ENCODE measurements around the gene BLM. TPM values are rescaled to one million over a fixed set of nuclear protein-coding genes. Genes with fewer than 3 reads are reported as not detected.
"Not testable (repeated sequence)": the region's sequence is repeated elsewhere in the genome, so short reads cannot be mapped to it uniquely, and the experiment has no call there.

BLM gene
- total RNA-seq, 1 experiment from 2014 or later = 31.8 TPM

- CTCF ChIA-PET = no interaction called here
- intact Hi-C loops (cut with micrococcal nuclease; ENCODE audit: unreplicated experiment) = no loop called here
- Mint-ChIP-seq H3K9me3 (ENCODE audit: low read depth, unreplicated experiment) (no peaks in the 10 kb centered on the region), H3K27me3 (ENCODE audit: unreplicated experiment) (peaks cover 14% of the 10 kb centered on the region), H3K4me1 (ENCODE audit: low read depth, unreplicated experiment) (no peaks in the 10 kb centered on the region), H3K4me3 (ENCODE audit: low read depth, unreplicated experiment) (no peak overlapping the region), H3K36me3 (ENCODE audit: insufficient read depth, unreplicated experiment) (no peaks in the 10 kb centered on the region), H3K27ac (ENCODE audit: unreplicated experiment) (no peak overlapping the region)
- TF ChIP-seq, protein P1, sequence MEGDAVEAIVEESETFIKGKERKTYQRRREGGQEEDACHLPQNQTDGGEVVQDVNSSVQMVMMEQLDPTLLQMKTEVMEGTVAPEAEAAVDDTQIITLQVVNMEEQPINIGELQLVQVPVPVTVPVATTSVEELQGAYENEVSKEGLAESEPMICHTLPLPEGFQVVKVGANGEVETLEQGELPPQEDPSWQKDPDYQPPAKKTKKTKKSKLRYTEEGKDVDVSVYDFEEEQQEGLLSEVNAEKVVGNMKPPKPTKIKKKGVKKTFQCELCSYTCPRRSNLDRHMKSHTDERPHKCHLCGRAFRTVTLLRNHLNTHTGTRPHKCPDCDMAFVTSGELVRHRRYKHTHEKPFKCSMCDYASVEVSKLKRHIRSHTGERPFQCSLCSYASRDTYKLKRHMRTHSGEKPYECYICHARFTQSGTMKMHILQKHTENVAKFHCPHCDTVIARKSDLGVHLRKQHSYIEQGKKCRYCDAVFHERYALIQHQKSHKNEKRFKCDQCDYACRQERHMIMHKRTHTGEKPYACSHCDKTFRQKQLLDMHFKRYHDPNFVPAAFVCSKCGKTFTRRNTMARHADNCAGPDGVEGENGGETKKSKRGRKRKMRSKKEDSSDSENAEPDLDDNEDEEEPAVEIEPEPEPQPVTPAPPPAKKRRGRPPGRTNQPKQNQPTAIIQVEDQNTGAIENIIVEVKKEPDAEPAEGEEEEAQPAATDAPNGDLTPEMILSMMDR (IDR thresholded peaks at IDR 0.05; ENCODE audit: unreplicated experiment) = no peak
- no peak for DNase-seq
- no TSS peak for BruUV-seq (replicated peaks)
Observed at GRCh38 chr15:90683876-90684275, 33.3 kb upstream of the BLM start.

- Mint-ChIP-seq H3K4me1 (ENCODE audit: low read depth, unreplicated experiment) (no peaks in the 10 kb centered on the region), H3K27me3 (ENCODE audit: unreplicated experiment) (peaks cover 14% of the 10 kb centered on the region), H3K4me3 (ENCODE audit: low read depth, unreplicated experiment) (no peak overlapping the region), H3K27ac (ENCODE audit: unreplicated experiment) (no peak overlapping the region), H3K36me3 (ENCODE audit: insufficient read depth, unreplicated experiment) (no peaks in the 10 kb centered on the region), H3K9me3 (ENCODE audit: low read depth, unreplicated experiment) (no peaks in the 10 kb centered on the region)
- no peak for DNase-seq
- BruUV-seq (replicated peaks) = no TSS peak
- TF ChIP-seq, protein P1 (IDR thresholded peaks at IDR 0.05; ENCODE audit: unreplicated experiment) = no peak
- intact Hi-C loops (cut with micrococcal nuclease; ENCODE audit: unreplicated experiment) = no loop called here
- CTCF ChIA-PET = no interaction called here
Observed at GRCh38 chr15:90684281-90684680, 32.9 kb upstream of the BLM start.

GRCh38 chr15:90685591-90686434, 31.3 kb upstream of the BLM start:
- TF ChIP-seq, protein P1 (IDR thresholded peaks at IDR 0.05; ENCODE audit: unreplicated experiment) = no peak
- peaks cover 14% of the 10 kb centered on the region for H3K27me3 Mint-ChIP-seq (ENCODE audit: unreplicated experiment)
- DNase-seq = no peak
- no peak overlapping the region for H3K27ac Mint-ChIP-seq (ENCODE audit: unreplicated experiment)
- H3K9me3 Mint-ChIP-seq (ENCODE audit: low read depth, unreplicated experiment) = no peaks in the 10 kb centered on the region
- CTCF ChIA-PET = interaction anchor here (0.6 kb wide), 1 partner anchor 20 kb away, joined by 3 read pairs; no protein-coding TSS in a partner anchor
- H3K4me1 Mint-ChIP-seq (ENCODE audit: low read depth, unreplicated experiment) = no peaks in the 10 kb centered on the region
- no TSS peak for BruUV-seq (replicated peaks)
- no peaks in the 10 kb centered on the region for H3K36me3 Mint-ChIP-seq (ENCODE audit: insufficient read depth, unreplicated experiment)
- no peak overlapping the region for H3K4me3 Mint-ChIP-seq (ENCODE audit: low read depth, unreplicated experiment)
- intact Hi-C loops (cut with micrococcal nuclease; ENCODE audit: unreplicated experiment) = no loop called here

DNA sequence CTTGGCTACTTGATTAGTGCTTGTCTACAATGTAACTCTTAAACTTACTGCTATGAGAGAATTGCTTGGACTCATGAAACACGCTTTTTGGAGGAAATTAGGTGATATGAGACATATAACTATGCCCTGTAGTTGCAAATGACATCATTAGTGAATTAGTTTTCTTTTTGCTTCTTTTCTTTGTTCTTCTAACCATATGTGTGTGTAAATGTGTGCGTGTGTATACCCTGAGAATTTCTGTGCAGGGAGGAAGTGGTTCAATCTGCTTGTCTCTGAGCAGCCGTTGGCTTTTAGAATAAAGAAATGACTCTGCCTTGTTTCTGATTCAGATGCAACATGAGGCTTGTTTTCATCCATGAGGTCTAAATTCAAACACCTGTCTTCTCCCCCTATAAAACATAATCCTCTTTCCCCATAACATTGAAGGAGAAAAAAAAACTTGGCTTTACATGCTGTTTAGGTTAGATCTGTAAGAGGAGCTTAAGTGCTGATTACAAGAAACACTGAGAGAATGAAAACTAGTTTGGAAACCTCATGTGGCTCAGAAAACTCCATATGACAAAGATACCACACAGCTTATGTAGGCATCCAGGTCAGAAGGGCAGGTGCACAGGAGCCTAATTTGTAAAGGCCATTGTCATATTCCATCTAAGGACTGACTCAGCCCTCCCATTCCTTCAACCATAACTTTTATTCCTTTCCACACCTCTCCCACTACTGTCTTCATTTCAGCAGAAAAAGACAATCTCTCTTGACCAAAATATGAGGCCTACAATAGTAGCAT, 30.5 kb upstream of the BLM start:
- TF ChIP-seq, protein P1 (IDR thresholded peaks at IDR 0.05; ENCODE audit: unreplicated experiment) = no peak
- BruUV-seq (replicated peaks) = no TSS peak
- intact Hi-C loops (cut with micrococcal nuclease; ENCODE audit: unreplicated experiment) = no loop called here
- Mint-ChIP-seq H3K27ac (ENCODE audit: unreplicated experiment) (no peak overlapping the region), H3K4me1 (ENCODE audit: low read depth, unreplicated experiment) (no peaks in the 10 kb centered on the region), H3K27me3 (ENCODE audit: unreplicated experiment) (peaks cover 14% of the 10 kb centered on the region), H3K36me3 (ENCODE audit: insufficient read depth, unreplicated experiment) (no peaks in the 10 kb centered on the region), H3K9me3 (ENCODE audit: low read depth, unreplicated experiment) (no peaks in the 10 kb centered on the region), H3K4me3 (ENCODE audit: low read depth, unreplicated experiment) (no peak overlapping the region)
- no peak for DNase-seq
- CTCF ChIA-PET = interaction anchor here (0.6 kb wide), 1 partner anchor 19 kb away, joined by 3 read pairs; no protein-coding TSS in a partner anchor

DNA sequence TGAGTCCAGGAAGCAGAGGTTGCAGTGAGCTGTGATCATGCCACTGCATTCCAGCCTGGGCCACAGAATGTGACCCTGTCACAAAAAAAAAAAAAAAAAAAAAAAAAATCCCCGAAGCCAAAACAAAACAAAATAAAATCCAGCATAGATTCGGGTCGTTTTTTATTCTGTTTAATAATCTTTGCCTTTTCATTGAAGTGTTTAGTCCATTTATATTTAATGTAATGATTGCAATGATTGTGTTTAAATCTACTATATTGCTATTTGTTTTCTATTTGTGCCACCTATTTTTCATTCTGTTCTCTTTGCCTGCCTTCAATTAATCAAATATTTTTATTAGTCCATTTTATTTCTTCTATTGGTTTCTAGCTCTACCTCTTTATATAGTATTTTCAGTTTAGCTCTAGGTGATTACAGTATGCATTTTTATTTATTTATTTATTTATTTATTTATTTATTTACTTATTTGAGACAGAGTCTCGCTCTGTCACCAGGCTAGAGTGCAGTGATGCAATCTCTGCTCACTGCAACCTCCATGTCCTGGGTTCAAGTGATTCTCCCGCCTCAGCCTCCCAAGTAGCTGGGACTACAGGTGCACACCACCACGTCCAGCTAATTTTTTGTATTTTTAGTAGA, 27.7 kb upstream of the BLM start:
- H3K4me1 Mint-ChIP-seq (ENCODE audit: low read depth, unreplicated experiment); H3K27ac Mint-ChIP-seq (ENCODE audit: unreplicated experiment); DNase-seq; H3K36me3 Mint-ChIP-seq (ENCODE audit: insufficient read depth, unreplicated experiment); CTCF ChIA-PET; H3K9me3 Mint-ChIP-seq (ENCODE audit: low read depth, unreplicated experiment); H3K4me3 Mint-ChIP-seq (ENCODE audit: low read depth, unreplicated experiment); BruUV-seq (replicated peaks); intact Hi-C loops (cut with micrococcal nuclease; ENCODE audit: unreplicated experiment): not testable (repeated sequence)
- peaks cover 14% of the 10 kb centered on the region for H3K27me3 Mint-ChIP-seq (ENCODE audit: unreplicated experiment)

All from Calu3 (cell line).